ENCODE data around the gene SEMA4B.

Gene SEMA4B

GRCh38 chr15:90233387-90234095, 32.4 kb downstream of the SEMA4B start, which contains the start of gene CIB1:
Gene CIB1, minus strand, starts transcription at chr15:90233941. Its CDS starts 56 bp downstream, at chr15:90233885.
- H3K27ac ChIP-seq: peak within 1 kb of the TSS; percentile 93 to 94
- peak within 1 kb of the TSS; percentile 88 for H3K4me3 ChIP-seq
- peak; percentile 4 for TF ChIP-seq CTCF (IDR thresholded peaks at IDR 0.05)
- DNase-seq (ENCODE audit: low spot score): peak; percentile 98

GRCh38 chr15:90234096-90234988, 33.2 kb downstream of the SEMA4B start, which contains the start of gene GDPGP1:
Gene GDPGP1, plus strand, starts transcription at chr15:90234209. Its CDS starts 6,700 bp downstream, at chr15:90240909.
- H3K27ac ChIP-seq: peak within 1 kb of the TSS; percentile 93 to 94
- peak within 1 kb of the TSS; percentile 88 for H3K4me3 ChIP-seq
- no peak for DNase-seq (ENCODE audit: low spot score)
- TF ChIP-seq CTCF (IDR thresholded peaks at IDR 0.05): no peak

GRCh38 chr15:90239371-90239770, 38.2 kb downstream of the SEMA4B start:
- H3K4me3 ChIP-seq: no peak overlapping the region
- no peak for TF ChIP-seq CTCF (IDR thresholded peaks at IDR 0.05)
- no peak overlapping the region for H3K27ac ChIP-seq
- DNase-seq (ENCODE audit: low spot score): no peak

- no peak for DNase-seq (ENCODE audit: low spot score)
- Histone ChIP-seq H3K27ac (no peak overlapping the region), H3K4me3 (no peak overlapping the region)
- TF ChIP-seq CTCF (IDR thresholded peaks at IDR 0.05): no peak
Measured at GRCh38 chr15:90240856-90241255, 39.7 kb downstream of the SEMA4B start.

- Histone ChIP-seq H3K27ac (no peak overlapping the region), H3K4me3 (no peak overlapping the region)
- no peak for TF ChIP-seq CTCF (IDR thresholded peaks at IDR 0.05)
- no peak for DNase-seq (ENCODE audit: low spot score)
Measured at GRCh38 chr15:90241343-90242192, 40.4 kb downstream of the SEMA4B start.

- no peak overlapping the region for H3K27ac ChIP-seq
- no peak overlapping the region for H3K4me3 ChIP-seq
- no peak for TF ChIP-seq CTCF (IDR thresholded peaks at IDR 0.05)
- no peak for DNase-seq (ENCODE audit: low spot score)
Measured at GRCh38 chr15:90243943-90244639, 43.0 kb downstream of the SEMA4B start.
